GM18499 (cell line): ENCODE data around the gene PYGB.
"Not testable (repeated sequence)": the region's sequence is repeated elsewhere in the genome, so short reads cannot be mapped to it uniquely, and the experiment has no call there.

ENCODE experiments used
- ATAC-seq: cut with Tn5 transposase; IDR thresholded peaks from one replicate; pipeline ENCODE4 v1.9.1; 2021; ENCODE audit warnings: moderate number of reproducible peaks; ENCODE audit not compliant: insufficient read depth, unreplicated experiment

PYGB gene

GRCh38 chr20:25321991-25322390, 74.1 kb downstream of the PYGB start:
- ATAC-seq = no peak

GRCh38 chr20:25323496-25324246, 75.8 kb downstream of the PYGB start:
- no peak for ATAC-seq

DNA sequence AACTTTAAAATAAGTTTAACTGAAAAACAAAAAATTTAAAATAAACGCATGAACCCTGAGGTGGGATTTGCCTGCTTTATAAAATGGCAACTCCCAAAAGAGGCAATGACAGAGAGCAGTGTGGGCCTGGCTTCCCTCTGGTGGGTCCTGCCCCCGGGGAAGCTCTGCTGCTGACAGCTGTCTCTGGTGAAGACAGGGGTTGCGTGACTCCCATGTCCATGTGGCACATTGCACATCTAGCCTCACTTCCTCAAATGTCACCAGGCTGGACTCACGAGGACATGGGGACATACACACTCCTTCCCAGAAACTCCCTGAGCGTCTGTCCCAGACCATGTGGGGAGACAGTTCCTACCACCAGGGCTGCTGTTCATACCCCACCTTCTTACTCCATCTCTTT, 76.5 kb downstream of the PYGB start:
- ATAC-seq = no peak

DNA sequence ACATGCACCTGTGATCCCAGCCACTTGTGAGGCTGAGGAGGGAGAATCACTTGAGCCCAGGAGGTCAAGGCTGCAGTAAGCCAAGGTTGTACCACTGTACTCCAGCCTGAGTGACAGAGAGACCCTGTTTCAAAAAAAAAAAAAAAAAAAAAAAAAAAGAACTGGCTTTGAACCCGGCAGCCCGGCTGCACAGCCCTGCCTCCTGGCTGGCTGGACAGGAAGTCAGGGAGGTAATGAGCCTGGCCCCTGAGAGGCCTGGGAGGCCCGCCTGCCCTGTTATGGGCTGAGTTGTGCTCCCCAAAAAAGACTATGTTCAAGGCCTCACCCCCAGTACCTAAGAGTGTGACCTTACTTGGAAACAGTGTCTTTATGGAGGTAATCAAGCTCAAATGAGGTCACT, 77.2 kb downstream of the PYGB start:
- no peak for ATAC-seq

GRCh38 chr20:25325997-25326396, 78.1 kb downstream of the PYGB start:
- ATAC-seq = no peak

GRCh38 chr20:25327521-25328235, 79.8 kb downstream of the PYGB start:
- no peak for ATAC-seq

DNA sequence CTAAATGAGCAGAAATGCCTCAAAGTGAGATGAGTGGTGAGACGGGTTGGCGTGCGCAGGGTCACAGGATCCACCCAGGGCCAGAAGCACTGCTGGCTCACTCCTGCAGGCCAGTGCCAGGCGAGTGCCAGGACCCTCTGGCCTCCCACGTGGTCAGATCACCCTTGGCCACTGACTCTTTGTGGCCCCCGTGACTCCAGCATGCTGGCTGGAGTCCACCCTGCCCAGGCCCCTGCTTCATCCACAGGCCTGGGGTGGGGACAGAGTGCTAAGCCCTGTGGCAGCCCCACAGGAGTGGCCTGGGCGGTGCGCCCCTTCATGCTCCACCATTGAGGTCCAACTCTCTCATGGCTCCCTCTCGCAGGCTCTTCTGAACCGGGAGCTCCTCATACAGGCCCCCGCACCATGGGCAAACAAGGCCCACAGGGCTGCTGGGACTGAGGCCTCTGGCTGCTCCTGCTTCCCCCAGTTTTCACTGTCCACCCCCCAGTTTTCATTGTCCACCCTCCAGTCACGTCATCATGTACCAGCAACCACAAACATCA, 81.1 kb downstream of the PYGB start:
- no peak for ATAC-seq

- not testable (repeated sequence) for ATAC-seq
Observed at GRCh38 chr20:25334972-25335371, 87.1 kb downstream of the PYGB start.

DNA sequence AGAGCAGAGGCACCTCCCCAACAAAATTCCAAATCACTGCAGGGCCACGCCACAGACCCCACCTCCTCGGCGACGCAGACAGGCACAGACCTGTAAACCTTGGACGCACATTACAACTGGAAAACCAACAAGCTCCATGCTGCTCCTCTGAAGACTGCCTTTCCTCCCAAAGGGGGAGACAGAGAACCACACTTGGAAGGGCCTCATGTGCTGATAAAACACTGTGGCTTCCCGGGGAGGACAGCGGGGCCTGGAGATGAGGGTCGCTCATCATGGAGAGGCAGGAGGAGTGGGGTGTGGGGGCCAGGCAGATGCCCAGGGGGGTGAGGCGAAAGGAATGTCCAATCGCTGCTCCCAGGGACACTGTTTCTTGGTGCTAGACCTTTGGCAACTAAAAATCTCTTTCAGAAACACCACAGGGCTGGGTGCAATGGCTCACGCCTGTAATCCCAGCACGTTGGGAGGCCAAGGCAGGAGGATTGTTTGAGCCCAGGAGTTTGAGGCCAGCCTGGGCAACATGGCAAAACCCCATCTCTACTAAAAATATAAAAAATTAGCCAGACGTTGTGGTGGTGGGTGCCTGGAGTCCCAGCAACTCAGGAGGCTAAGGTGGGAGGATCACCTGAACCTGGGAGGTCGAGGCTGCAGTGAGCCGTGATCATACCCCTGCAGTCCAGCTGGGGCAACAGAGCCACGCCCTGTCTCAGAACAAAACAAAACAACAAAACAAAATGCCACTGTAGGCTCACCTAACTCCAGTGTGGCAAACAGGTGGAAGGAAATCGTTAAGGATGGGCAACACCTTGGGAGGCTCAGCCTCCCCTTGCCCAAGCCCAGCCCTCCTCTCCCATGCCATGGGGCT, 88.9 kb downstream of the PYGB start:
- no peak for ATAC-seq

DNA sequence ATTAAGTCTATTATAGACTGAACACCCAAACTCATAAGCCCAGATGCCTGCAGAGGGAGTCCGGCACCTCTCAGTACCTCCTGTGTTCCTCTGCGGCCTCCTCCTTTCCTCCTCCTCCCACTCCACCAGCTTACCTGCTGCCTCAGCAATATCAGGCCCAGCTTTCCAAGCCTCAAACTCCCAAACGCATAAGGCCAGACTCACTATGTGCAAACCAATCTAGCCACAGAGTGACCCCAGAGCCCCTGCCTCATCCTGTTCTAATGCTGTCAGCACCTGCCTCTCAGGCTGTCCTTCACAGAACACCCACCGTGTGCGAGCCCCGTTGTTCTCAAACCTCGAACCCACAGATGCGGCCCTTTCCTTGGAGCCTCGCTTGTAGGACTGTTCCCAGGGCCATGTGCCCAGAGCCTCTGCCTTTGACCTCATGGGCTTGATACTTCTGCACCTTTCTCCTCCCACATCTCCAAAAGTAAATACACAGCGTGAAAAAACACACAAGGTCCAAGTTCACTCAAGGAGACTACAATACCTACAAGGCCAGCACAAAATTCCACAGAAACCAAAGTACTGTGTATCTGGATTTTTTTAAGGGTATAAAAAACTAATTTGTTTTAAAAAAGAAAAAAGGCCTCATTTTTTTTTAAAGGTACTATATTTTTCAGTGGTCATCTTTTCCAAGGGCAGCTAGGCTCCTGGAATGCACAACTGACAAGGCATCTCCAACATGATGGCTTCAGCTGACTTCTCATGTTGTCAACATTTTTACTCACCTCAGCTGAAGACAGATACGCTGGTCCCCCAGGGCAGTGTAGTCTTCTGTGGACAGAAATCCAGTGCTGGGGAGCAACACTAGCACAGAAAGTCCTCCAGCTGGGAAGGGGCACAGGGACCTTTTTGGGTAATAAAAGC, 90.5 kb downstream of the PYGB start:
- no peak for ATAC-seq

DNA sequence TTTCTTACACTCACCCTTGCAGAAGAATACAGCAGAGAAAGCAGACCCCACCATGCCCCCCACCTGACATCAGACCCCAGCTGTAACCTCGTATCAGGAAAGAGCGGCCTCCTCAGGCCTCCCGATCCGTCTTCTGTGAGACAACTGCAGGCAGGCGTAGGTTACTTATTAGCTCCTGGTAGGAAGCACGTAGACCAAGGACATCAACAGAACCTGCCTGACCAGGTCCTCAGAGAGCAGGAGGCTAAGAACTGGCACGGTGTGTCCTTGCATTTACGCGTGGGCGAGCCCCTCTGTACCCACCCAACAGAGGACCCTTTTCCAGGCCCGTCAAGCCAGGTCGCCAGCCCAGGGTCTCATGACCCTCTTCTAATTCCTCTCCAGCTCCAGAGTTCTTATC, 91.7 kb downstream of the PYGB start:
- ATAC-seq = no peak

GRCh38 chr20:25340380-25340779, 92.5 kb downstream of the PYGB start:
- ATAC-seq = no peak

DNA sequence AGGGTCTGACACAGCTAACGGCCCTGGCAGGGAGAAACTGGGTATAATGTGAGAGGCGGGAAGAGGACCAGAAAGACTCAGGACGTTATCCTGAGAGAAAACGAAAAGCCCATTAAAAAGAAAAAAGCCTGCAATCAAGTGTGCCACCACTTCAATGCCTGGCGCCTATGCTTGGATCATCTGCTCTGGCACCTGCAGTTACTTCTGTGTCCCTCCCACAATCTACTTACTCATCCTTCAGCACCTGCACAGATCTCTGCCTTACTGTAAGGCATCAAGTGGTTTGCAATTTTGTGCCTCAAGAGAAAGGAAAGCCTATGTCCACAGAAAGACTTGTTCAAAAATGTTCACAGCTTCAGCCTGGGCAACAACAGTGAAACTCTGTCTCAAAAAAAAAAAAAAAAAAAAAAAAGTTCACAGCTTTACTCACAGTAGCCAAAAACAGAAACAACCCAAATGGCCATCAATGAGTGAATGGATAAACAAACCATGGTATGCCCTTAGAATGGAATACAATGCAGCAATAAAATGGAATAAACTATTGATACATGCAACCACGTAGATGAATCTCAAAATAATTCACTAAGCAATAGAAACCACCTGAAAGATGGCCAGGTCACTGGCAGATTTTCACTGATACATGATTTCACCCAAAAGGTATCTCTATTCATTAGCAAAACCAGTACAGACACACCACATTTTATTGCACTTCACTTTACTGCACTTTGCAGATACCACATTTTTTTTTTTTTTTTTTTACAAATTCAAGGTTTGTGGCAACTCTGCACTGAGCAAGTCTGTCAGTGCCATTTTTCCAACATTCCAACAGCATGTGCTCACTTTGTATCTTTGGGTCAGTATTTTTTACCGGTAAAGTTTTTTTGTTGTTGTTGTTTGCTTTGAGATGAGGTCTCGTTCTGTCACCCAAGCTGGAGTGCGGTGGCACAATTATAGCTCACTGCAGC, 94.1 kb downstream of the PYGB start:
- no peak for ATAC-seq

- ATAC-seq = no peak
Observed at GRCh38 chr20:25344634-25345033, 96.7 kb downstream of the PYGB start.

DNA sequence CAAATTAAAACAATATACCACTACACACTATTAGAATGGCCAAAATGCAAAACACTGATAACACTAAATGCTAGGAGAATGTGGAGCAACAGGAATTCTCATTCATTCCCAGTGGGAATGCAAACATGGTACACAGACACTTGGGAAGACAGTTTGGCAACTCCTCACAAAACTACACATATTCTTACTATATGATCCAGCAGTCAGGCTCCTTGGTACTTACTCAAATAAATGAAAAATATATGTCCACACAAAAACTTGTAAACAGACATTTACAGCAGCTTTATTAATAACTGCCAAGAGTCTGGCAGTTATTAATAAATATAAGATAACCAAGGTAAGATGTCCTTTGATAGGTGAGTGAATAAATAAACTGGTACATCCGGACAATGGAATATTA, 97.8 kb downstream of the PYGB start:
- ATAC-seq = no peak

DNA sequence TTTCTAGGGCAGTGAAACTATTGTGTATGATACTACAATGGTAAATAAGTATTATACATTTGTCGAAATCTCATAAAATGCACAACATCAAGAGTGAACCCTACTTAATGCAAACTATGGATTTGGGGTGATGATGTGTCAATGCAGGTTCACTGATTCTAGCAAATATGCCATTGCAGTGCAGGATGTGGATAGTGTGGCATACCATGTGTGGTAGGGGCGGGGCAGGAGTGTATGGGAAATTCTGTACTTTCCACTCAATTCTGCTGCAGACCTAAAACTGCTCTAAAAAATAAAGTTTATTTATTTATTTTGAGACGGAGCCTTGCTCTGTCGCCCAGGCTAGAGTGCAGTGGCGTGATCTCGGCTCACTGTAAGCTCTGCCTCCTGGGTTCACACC, 98.5 kb downstream of the PYGB start:
- no peak for ATAC-seq
